GM21825 (cell line): ENCODE data around the gene PPP4R3A.
"Not testable (repeated sequence)": the region's sequence is repeated elsewhere in the genome, so short reads cannot be mapped to it uniquely, and the experiment has no call there.

Source experiments
- ATAC-seq: cut with Tn5 transposase; IDR thresholded peaks from one replicate; pipeline ENCODE4 v1.9.1; 2021; ENCODE audit warnings: mild to moderate bottlenecking, moderate library complexity; ENCODE audit not compliant: unreplicated experiment

PPP4R3A gene

DNA sequence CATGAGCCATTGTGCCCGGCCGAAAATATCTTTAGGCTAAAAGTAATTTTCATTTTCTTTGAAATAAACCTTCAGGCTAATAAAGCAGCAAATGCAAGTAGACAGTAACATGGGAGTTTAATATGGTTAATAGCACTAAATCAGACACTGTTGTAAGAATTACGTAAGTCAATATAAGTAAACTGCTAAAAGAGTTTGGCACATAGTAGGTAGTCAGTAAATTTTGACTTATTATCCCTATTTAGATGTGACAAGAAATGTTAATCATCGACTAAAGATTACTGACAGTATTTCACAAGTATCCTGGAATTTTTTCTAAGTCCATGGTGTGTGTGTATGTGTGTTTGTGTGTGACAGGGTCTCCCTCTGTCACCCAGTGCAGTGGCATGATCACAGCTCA is 3.9 kb downstream of the PPP4R3A start:
- ATAC-seq = no peak

DNA sequence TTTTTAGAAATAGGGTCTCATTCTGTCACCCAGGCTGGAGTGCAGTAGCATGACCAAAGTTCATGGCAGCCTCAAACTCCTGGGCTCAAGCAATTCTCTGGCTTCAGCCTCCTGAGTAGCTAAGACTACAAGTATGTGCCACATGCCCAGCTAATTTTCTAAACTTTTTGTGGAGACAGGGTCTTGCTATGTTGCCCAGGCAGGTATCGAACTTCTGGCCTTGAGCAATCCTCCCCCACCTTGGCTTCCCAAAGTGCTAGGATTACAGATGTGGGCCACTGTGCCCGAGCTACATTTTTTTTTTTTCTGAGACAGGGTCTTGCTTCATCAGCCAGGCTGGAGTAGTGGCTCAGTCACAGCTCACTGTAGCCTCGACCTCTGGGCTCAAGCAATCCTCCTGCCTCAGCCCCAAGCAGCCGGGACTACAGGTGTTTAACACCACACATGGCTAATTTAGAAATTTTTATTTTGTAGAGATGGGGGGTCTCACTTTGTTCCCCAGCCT is 7.1 kb downstream of the PPP4R3A start:
- no peak for ATAC-seq

DNA sequence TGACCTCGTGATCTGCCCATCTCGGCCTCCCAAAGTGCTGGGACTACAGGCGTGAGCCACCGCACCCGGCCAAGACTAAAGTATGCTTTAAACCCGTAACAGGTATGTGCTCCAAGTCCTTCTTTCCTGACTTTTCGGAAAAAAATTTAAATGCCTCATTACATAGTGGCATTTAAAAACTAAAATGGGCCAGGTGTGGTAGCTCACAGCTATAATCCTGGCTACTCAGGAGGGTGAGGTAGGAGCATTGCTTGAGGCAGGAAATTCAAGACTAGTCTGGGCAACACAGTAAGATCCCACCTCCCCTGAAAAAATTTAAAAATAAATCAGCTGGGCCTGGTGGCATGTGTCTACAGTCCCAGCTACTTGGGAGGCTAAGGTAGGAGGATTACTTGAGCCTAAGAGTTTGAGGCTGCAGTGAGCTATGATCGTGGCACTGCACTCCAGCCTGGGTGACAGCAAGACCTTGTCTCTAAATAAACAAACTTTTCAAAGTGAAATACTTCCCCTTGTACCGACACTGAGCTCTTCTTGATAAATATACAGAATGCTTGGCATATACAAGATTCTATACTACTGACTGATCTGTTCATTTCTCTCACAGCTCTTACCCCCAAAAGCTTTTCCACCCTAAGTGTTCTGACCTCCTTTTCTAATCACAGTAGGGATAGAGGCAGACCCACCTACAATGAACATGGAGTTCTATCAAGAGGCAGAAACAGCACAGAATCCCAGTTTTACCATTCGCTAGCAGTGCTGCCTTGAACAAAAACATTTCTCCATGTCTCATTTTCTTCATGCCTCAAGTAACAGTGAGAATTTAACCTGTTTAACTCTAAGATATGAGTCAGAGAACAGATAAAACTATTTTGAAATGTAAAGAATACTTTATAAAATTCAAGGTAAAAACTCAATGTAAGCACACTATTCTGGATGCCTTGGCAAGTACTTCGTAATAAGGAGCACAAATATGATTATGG is 7.9 kb downstream of the PPP4R3A start:
- no peak for ATAC-seq

DNA sequence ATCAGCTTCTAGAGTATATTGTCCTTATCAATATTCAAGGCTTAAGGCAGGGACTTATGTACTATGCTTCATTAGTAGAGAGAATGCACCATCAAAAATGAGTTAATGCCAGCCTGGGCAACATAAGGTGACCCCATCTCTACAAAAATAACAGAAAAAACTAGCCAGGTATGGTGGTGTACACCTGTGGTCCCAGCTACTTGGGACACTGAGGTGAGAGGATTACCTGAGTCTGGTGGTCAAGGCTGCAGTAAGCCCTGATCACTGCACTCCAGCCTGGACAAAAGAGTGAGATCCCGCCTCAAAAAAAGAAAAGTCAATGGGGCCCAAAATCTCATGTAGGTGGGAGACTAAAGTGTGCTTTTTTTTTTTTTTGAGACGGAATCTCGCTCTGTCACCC is 8.8 kb downstream of the PPP4R3A start:
- ATAC-seq = no peak

DNA sequence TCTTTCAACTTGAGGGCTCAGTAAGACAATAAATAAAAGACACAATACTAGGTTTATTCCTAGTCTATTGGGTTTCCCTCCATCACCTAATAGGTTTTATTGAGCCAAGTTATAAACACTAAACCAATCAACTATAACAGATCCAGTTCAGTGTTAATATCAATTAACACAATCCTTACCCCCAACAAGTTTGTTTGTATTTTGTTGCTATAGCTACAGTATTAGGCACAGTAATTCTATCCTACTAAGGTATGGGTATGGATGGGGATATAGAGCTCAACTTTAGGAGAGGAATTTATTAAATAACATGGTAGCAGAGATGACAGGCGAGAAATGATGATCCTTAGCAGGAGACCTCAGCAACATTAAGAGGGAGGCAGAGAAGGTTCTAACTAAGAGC is 13.3 kb downstream of the PPP4R3A start:
- no peak for ATAC-seq

DNA sequence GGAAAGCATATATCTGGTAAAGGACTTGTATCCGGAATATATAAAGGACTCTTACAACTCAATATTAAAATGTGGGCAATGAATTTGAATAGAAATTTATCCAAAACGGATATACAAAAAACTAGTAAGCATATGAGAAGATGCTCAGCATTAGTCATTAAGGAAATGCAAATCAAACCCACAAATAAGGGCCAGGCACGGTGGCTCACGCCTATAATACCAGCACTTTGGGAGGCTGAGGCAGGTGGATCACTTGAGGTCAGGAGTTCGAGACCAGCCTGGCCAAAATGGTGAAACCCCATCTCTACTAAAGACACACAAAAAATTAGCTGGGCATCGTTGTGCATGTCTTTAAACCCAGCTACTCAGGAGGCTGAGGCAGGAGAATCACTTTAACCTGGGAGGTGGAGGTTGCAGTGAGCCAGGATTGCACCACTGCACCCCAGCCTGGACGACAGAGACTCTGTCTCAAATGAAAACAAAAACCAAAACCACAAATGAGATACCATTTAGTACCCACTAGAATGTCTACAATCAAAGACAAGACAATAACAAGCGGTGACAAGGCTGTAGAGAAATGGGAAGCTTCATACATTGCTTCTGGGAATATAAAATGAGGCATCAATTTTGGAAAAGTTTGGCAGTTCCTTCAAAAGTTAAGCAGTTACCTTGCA is 15.6 kb downstream of the PPP4R3A start:
- ATAC-seq = not testable (repeated sequence)

DNA sequence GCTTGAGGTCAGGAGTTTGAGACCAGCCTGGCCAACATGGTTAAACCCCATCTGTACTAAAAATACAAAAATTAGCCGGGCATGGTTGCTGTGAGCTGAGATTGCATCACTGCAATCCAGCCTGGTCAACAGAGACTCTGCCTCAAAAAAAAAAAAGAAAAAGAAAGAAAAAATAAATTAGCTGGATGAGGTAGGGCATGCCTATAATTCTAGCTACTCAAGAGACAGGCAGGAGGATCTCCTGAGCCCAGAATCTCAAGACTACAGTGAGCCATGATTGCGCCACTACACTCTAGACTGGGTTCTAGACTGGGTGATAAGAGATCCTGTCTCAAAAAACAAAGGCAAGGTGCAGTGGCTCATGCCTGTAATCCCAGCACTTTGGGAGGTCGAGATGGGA is 16.9 kb downstream of the PPP4R3A start:
- ATAC-seq = no peak

DNA sequence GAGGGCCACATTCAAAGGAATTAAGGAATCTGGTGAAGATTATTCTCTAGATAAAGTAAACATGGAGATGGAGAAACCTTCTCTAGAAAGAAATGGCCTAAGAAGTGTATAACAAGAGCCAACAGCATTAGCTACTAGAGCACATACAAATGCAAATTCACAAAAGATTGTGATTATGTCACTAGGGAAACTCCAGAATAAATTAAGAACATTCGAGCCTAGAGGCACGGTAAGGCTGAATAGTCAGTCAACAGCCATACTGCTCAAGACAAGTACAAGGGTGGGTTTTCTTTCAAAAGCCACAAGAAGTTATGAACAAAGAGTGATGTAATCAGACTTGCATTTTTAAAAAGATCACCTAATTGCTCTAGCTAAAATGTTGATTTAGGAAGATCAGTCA is 25.4 kb downstream of the PPP4R3A start:
- ATAC-seq = no peak

DNA sequence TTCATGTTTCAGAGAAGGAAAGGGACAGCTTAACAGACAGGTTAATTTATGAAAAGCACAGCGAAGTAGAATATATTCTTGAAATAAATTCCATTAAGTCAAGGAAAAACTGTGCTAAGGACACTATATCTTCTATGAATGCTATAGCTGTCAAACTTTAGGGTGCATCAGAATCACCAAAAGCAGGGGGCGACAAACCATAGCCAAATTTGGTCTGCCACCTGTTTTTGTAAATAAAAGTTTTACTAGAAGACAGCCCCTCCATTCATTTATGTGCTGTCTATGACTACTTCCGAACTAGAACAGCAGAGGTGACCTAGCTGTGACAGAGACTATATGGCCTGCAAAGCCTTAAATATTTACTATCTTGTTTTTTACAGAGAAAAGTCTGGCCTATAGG is 25.9 kb downstream of the PPP4R3A start:
- no peak for ATAC-seq

DNA sequence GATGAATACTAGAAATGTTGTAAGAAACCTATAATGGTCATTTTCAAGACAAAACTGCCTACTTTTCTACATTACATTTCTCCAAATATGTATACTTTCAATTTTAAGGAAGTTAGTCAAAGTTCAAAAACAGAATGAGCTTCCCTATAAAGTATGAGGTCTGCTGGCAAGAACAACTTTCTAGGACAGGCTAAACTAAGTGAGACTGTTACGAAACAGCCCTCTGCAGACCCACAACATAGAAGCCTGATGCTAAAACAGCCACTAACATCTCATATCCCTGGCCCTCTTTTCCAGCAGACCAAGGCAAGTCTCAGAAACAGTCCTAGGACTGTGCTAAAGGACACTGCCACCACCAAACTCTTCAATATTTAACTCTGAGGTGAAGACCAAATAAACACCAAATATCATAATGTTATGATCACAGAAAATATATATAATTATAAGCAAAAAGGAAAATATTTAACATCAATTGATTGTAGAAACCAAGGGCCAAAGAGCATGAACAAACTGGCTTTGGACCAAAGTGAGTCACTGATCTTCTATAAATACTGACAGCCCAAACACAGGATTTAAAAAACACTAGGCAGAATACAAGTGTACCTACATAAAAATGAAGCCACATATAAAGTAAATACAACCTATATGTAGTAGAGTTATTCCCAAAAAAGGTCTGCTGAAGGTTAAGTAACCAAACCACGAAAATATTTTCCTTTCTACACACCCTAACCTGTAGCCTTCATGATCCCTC is 27.7 kb downstream of the PPP4R3A start:
- ATAC-seq = no peak

DNA sequence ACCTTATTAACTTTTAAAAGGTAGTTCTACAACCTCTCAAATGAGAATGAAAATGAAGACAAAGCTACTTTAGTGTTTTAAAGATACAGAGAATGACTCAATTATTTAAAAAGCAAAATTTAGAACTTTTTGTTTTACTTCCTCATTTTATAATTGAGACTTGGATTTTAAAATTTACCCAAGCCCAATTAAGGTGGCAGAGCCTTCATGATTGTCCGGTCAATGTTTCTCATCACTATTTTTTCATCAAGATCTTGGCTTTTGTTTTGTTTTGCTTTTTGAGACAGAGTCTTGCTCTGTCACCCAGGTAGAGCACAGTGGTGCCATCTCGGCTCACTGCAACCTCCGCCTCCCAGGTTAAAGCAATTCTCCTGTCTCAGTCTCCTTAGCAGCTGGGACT is 32.7 kb downstream of the PPP4R3A start:
- no peak for ATAC-seq

DNA sequence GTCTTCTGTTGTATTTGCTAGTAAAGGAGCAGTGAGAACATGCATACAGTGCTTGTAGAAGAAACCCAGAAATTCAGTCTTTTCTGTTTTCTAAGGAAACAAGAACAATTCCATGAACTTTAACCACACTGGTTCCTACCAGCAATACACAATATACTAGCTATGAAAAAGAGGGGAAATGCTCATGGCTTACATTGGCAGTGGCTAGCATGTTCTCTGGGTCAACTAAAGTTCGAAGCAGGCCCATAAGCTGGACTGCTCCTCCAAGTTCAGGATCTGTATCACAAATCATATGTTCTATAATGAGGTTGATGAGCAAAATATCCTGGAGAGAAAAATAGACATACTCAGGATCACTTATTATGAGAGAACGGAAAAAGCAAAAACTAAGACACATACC is 37.1 kb downstream of the PPP4R3A start:
- no peak for ATAC-seq

DNA sequence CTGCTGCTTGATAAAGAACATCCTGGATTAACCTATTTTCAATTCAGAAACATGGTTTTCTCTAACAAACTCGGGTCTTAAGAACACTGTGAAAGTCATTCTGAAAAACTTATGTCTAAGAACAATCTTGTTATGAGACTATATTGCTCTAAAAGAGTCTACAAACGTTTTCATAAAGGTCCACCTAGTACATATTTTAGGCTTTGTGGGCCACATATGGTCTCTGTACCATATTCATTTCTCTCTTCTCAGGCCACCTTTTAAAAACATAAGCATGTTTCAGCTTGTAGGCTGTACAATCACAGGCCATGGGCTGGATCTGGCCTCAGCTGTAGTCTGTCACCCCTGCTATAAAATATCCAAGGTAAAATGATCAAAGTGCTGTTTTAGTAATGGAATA is 39.9 kb downstream of the PPP4R3A start:
- ATAC-seq = no peak

DNA sequence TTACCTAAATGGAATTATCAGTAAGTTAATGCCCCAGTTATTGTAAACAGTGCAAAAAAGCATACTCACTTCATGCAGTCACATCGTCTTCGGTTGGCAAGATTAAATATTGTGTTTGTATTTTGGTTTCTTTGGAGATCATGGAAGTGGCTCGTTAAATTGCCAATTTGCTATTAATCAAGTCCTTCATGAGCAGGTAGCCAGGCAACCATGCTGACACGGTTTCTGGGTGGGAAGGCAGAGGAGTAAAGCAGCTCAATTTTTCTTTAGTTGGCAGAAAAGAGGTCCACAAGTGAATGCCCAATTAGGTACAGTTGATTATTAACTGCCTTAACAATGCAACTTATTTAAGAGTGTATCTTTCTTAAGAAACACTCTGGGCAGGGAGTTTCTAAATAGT is 43.9 kb downstream of the PPP4R3A start:
- ATAC-seq = no peak

DNA sequence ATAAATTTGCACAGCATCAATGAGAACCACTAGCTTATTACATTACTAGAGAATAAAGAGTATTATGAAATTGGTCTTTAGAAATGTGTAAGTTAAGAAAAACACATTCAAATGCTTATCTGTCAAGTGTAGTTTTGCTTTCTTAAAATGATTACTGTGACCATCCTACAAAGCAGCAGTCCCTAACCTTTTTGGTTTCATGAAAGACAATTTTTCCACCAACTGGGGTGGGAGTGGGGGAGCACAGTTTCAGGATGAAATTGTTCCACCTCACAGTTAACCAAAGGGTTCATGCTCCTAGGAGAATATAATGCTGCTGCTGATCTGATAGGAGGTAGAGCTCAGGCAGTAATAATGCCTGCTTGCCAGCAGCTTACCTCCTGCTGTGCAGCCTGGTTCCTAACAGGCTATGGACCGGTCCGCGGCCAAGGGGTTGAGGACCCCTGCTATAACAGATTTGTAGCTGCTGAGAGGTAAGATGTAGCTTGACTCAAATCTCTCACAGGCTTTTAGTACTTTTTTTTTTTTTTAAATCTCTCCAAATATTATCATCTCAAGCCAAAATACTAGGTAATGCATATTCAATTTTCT is 45.4 kb downstream of the PPP4R3A start:
- ATAC-seq = no peak

DNA sequence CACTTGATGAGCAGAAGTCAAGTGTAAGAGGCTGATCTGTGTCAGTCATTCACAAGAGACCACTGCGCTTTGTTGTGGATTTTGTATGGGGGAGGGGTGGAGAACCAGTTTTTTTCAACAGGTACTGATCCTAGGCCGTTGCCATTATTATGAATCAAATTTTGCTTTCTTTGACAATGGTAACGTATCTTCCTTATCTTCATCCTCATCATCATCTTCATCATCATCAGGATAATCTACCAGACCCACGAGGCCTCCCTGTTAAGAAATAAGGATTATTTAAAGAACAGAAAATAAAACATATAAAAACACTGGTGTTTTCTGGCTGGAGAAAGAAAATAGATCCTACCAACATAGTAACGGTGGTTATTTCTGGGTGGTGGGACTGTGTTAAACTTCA is 51.5 kb downstream of the PPP4R3A start:
- ATAC-seq = no peak

DNA sequence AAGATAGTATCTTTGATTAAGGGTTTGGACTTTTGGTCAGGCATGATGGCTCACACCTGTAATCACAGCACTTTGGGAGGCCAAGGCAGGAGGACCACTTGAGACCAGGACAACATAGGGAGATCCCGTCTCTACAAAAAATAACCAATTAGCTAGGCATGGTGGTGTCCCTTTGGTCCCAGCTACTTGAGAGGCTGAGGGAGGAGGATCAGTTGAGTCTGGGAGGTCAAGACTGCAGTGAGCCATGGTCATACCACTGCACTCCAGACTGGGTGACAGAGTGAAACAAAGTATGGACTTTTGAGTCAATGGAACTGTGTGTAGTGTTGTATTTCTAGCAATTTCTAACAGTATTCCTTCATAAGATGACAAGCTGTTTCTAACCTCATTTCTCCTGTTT is 53.8 kb downstream of the PPP4R3A start:
- ATAC-seq = no peak

DNA sequence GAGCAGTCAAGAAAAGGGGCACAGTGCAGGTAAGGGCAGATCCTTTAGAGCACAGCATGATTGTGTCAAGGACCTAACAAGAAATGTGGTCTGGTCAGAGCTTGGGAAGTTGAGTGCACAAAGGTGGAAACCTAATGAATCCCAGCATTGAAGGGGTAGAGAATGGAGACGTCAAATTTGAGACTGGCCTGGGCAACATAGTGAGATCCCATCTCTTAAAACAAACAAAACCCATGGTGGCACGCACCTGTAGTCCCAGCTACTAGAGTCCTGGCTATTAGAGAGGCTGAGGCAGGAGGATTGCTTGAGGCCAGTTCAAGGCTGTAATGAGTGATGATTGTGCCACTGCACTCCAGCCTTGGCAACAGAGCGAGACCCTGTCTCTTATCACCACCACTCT is 55.5 kb downstream of the PPP4R3A start:
- ATAC-seq = no peak

DNA sequence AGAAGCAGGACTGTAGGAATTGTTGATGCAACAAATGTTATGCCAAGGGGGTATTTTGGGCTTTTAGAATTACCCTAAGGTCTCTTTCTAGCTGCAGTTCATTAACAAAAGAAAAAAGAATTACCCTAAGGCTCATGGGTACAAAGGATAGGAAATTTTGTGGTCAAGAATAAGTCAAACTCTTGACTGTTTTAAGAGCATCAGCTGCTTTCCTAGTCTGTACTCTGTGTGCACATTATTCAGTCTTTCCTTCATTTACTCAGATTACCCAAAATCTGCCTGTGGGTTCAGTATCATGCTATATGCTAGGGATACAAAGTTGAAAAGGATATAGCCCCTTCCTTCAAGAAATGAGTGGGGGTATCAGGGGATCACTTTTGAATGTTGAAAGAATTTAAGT is 56.0 kb downstream of the PPP4R3A start:
- ATAC-seq = no peak

DNA sequence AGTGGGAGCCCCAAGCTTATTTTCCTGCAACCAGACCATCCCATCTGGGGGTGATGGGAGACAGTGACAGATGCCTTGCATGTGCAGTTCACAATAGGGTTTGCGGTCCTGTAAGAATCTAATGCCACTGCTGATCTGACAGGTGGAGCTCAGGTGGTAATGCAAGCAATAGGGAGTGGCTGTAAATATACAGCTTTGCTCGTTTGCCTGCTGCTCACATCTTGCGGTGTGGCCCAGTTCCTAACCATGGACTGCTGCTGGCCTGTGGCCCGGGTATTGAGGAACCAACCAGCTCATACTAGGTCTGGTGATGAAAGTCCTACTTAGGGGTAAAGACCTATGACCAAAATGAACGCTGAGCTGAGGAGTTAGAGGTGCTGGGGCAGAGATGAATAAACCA is 56.4 kb downstream of the PPP4R3A start:
- no peak for ATAC-seq
